Erythroblast (primary cell): ENCODE data around the gene TMEM134.

Source experiments
- GATA1 ChIP-seq: IDR thresholded peaks from 2 replicates; pipeline ENCODE4 v1.6.1; 2011; ENCODE audit warnings: low read depth, mild to moderate bottlenecking, control low read depth, low read length, moderate library complexity
- POLR2A ChIP-seq: IDR thresholded peaks from 2 replicates; pipeline ENCODE4 v1.6.1; 2011; ENCODE audit warnings: mild to moderate bottlenecking, low read length

DNA sequence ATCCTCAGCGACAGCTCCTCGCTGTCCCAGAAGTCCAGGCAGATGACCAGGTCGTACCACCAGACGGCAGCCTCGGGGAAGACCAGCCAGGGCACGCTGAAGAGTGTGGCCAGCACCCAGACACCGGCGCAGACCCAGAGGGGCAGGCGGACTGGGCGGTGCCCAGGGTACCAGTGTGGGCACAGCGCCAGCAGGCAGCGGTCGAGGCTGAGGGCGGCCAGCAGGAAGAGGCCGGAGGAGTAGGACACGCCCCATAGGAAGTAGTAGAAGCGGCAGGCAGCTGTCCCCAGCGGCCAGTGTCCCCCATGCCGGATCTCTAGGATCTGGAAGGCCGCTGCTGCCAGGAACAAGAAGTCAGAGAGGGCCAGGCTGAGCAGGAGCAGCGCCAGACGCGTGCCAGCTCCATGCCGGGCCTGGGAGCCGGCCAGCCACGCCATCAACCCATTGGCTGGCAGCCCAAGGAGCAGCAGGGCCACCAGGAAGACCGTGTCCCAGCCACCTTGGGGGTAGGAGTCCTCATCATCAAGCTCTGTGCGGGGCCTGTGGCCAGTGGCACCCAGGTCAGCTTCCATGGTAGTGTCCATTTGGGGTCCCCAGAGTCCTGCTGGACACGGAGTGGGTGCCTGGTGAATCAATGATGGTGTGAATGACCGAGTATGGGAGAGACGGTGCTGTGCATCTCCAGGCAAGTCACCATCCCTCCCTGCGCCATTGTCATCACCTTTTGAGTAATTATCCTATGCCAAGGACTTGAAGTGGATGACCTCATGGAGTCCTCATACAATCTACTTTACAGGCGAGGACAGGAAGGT is 16.7 kb downstream of the TMEM134 start, which contains the start of gene GPR152:
- TF ChIP-seq POLR2A (no peak), GATA1 (no peak)
